HL-60/S4 treated with phorbol 12-myristate 13-acetate at 8.2 ng/mL for 4 days and 3 days (cell line): ENCODE measurements around the gene ROGDI.
"Not testable (repeated sequence)": the region's sequence is repeated elsewhere in the genome, so short reads cannot be mapped to it uniquely, and the experiment has no call there.

Experiments
- in situ Hi-C: fragments of 300-500 bp; cut with MboI; formaldehyde crosslinking; loops from 2 replicates; pipeline ENCODE4 v1.15.0; 2022; ENCODE audit warnings: low sequenced_read_pairs

Gene ROGDI

GRCh38 chr16:4792951-4793513, 9.4 kb downstream of the ROGDI start:
- in situ Hi-C loops, result no loop called here

GRCh38 chr16:4790871-4791270, 11.6 kb downstream of the ROGDI start:
- in situ Hi-C loops, result no loop called here

GRCh38 chr16:4790261-4790660, 12.2 kb downstream of the ROGDI start:
- in situ Hi-C loops, result no loop called here

- in situ Hi-C loops, result no loop called here
These were observed 13.5 kb downstream of the ROGDI start for GRCh38 chr16:4788910-4789309.

- in situ Hi-C loops, result no loop called here
These were observed 13.9 kb downstream of the ROGDI start for GRCh38 chr16:4788489-4788889.

- in situ Hi-C loops, result no loop called here
These were observed 14.6 kb downstream of the ROGDI start, which contains the start of gene SEPTIN12 for GRCh38 chr16:4787627-4788482. SEPTIN12 (minus strand) TSS chr16:4788345; CDS start chr16:4787645, 700 bp downstream.

GRCh38 chr16:4787068-4787467, 15.4 kb downstream of the ROGDI start:
- in situ Hi-C loops, result no loop called here

GRCh38 chr16:4785758-4786433, 16.5 kb downstream of the ROGDI start:
- in situ Hi-C loops, result no loop called here

GRCh38 chr16:4784444-4784987, 17.9 kb downstream of the ROGDI start:
- in situ Hi-C loops, result not testable (repeated sequence)

GRCh38 chr16:4783951-4784336, 18.5 kb downstream of the ROGDI start:
- in situ Hi-C loops, result no loop called here

GRCh38 chr16:4783251-4783950, 19.0 kb downstream of the ROGDI start:
- in situ Hi-C loops, result no loop called here

- in situ Hi-C loops, result no loop called here
These were observed 22.2 kb downstream of the ROGDI start for GRCh38 chr16:4780235-4780634.

- in situ Hi-C loops, result no loop called here
These were observed 24.4 kb downstream of the ROGDI start for GRCh38 chr16:4778050-4778392.

- in situ Hi-C loops, result no loop called here
These were observed 24.9 kb downstream of the ROGDI start for GRCh38 chr16:4777339-4778049.

- in situ Hi-C loops, result no loop called here
These were observed 26.2 kb downstream of the ROGDI start for GRCh38 chr16:4776141-4776705.

- in situ Hi-C loops, result no loop called here
These were observed 27.4 kb downstream of the ROGDI start for GRCh38 chr16:4775005-4775404.

- in situ Hi-C loops, result no loop called here
These were observed 30.1 kb downstream of the ROGDI start for GRCh38 chr16:4772351-4772750.

GRCh38 chr16:4771646-4772045, 30.8 kb downstream of the ROGDI start:
- in situ Hi-C loops, result no loop called here

- in situ Hi-C loops, result no loop called here
These were observed 33.2 kb downstream of the ROGDI start for GRCh38 chr16:4769306-4769638.
